ENCODE data around the gene LY86. TPM values are rescaled to one million over a fixed set of nuclear protein-coding genes. Genes with fewer than 3 reads are reported as not detected.

The LY86 gene
- total RNA-seq, 1 experiment from 2014 or later: not detected

DNA sequence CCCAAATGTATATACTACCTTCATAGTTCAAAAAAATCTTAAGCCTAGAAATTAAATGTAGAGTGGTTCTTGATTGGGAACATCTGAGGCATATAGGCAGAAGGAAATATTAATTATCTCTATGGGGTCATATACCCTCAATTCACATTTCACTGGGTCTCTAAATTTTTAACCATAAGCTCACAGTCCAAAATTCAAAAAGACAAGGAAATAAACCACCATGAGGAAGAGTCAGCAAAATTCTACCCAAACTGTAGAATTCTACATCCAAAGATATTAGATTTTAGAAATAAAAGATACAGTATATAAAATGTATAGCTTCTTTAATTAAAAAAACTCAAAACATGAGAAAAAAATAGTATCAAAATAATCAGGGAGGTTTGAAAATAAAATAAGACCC lies 15.5 kb downstream of the LY86 start:
- no peaks in the 10 kb centered on the region for H4K20me1 ChIP-seq (ENCODE audit: control insufficient read depth, insufficient read depth, insufficient read length)
- H4K8ac ChIP-seq (replicated peaks; ENCODE audit: insufficient read length, low read depth, low read length): no peak overlapping the region
- TF ChIP-seq, protein P1, sequence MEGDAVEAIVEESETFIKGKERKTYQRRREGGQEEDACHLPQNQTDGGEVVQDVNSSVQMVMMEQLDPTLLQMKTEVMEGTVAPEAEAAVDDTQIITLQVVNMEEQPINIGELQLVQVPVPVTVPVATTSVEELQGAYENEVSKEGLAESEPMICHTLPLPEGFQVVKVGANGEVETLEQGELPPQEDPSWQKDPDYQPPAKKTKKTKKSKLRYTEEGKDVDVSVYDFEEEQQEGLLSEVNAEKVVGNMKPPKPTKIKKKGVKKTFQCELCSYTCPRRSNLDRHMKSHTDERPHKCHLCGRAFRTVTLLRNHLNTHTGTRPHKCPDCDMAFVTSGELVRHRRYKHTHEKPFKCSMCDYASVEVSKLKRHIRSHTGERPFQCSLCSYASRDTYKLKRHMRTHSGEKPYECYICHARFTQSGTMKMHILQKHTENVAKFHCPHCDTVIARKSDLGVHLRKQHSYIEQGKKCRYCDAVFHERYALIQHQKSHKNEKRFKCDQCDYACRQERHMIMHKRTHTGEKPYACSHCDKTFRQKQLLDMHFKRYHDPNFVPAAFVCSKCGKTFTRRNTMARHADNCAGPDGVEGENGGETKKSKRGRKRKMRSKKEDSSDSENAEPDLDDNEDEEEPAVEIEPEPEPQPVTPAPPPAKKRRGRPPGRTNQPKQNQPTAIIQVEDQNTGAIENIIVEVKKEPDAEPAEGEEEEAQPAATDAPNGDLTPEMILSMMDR (conservative IDR thresholded peaks at IDR 0.05): no peak
- no peak overlapping the region for H3K56ac ChIP-seq (ENCODE audit: insufficient read length, low read depth, low read length)
- H4K5ac ChIP-seq (ENCODE audit: insufficient read length, low read depth, low read length): no peak overlapping the region
- no peaks in the 10 kb centered on the region for H3K79me2 ChIP-seq (ENCODE audit: insufficient read depth, low read length)
- H3K27me3 ChIP-seq (ENCODE audit: insufficient read depth, low read length): no peaks in the 10 kb centered on the region
- no peak overlapping the region for H2BK5ac ChIP-seq (ENCODE audit: insufficient read length, low read length)
- Mint-ChIP-seq H3K27me3 (ENCODE audit: low read depth) (no peaks in the 10 kb centered on the region), H3K27ac (no peak overlapping the region), H3K4me1 (peaks cover 7 to 8% of the 10 kb centered on the region in 2 experiments), H3K4me3 (no peak overlapping the region), H3K36me3 (ENCODE audit: insufficient read depth in 1 of 3, low read depth in 3 of 3) (peaks cover 0 to 5% (median 0%) of the 10 kb centered on the region in 3 experiments; a peak in 1 of 7 replicates), H3K9me3 (no peaks in the 10 kb centered on the region)
- no peaks in the 10 kb centered on the region for H3K79me1 ChIP-seq (ENCODE audit: insufficient read depth, low read depth, low read length, poor library complexity, severe bottlenecking)
- H3K27ac ChIP-seq (ENCODE audit: insufficient read length, low read depth, low read length): no peak overlapping the region
- no peak overlapping the region for H3K4ac ChIP-seq (ENCODE audit: low read depth, low read length)
- H2AFZ ChIP-seq (ENCODE audit: low read length): no peak overlapping the region
- H3T11ph ChIP-seq (ENCODE audit: low read length): no peak overlapping the region
- no peak overlapping the region for H2AK5ac ChIP-seq (ENCODE audit: insufficient read length, low read length)
- H3K23me2 ChIP-seq (ENCODE audit: insufficient read length, low read depth, low read length, poor library complexity, severe bottlenecking): no peaks in the 10 kb centered on the region
- no peak overlapping the region for H3K9ac ChIP-seq (ENCODE audit: extremely low read depth, insufficient read length, low read length)
- H3K14ac ChIP-seq (ENCODE audit: insufficient read depth, low read length): no peak overlapping the region
- H2BK120ac ChIP-seq (ENCODE audit: low read depth, low read length, poor library complexity, severe bottlenecking): no peak overlapping the region
- H2BK15ac ChIP-seq (ENCODE audit: low read depth, low read length): no peak overlapping the region
- H4K91ac ChIP-seq (ENCODE audit: insufficient read length, low read depth, low read length): no peak overlapping the region
- no peak overlapping the region for H3K4me2 ChIP-seq (ENCODE audit: insufficient read depth, insufficient read length, low read length)
- H3K18ac ChIP-seq (ENCODE audit: insufficient read length, low read depth, low read length): no peak overlapping the region
- H3K4me1 ChIP-seq (ENCODE audit: insufficient read depth, low read length): peaks cover 2% of the 10 kb centered on the region; the same call in 1 of the 2 replicates
- DNase-seq: no peak
- no peak overlapping the region for H2BK12ac ChIP-seq (ENCODE audit: insufficient read length, low read depth, low read length)
- H3K23ac ChIP-seq (ENCODE audit: insufficient read length, low read depth, low read length): no peak overlapping the region
- H3K9me3 ChIP-seq (ENCODE audit: control insufficient read depth, low read depth, low read length): no peaks in the 10 kb centered on the region
- no peak overlapping the region for H2BK20ac ChIP-seq (ENCODE audit: low read depth, low read length, poor library complexity, severe bottlenecking)

Measured in H9 (cell line).